ENCODE data around the gene GNAT2.

GNAT2 gene

DNA sequence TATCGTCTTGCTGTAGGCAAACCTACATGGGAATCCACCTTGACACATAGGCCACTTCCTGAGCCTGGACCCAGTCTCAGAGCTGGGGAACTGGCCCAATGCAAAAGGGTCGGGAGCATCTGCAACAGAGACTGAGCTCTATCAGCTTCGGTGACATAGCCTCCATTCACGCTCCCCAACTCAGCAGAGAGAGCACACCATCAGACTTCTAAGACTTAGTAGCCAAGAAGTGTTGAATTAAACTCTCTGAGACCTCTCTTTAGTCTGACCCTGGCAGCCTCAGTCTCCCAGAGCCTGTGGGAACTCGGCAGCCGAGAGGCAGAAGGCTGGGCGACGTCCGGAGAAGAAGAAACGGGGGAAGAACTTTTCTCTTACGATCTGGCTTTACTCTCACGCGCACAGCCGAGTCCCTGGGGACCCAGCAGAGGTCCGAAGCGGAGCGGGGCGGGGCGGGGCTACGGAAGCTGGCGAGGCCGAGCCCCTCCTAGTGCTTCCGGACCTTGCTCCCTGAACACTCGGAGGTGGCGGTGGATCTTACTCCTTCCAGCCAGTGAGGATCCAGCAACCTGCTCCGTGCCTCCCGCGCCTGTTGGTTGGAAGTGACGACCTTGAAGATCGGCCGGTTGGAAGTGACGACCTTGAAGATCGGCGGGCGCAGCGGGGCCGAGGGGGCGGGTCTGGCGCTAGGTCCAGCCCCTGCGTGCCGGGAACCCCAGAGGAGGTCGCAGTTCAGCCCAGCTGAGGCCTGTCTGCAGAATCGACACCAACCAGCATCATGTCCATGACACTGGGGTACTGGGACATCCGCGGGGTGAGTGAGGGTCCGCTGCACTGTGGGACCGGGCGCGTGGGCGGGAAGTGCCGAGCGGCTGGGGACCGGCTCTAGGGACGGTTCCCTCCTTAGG, 36.5 kb upstream of the GNAT2 start, which contains the start of gene GSTM4:
Gene GSTM4 (plus strand): TSS at position 485 of the 905 bp plus-strand sequence. CDS start 291 bp downstream, at position 776.
- Histone ChIP-seq H3K4me3 (ENCODE audit: low read depth in 1 of 2, low read length in 1 of 2) (peak within 1 kb of the TSS; percentile 80 to 85), H3K27ac (no peak within 1 kb of the TSS), H3K4me1 (ENCODE audit: control insufficient read depth in 1 of 2, insufficient read depth in 1 of 2, low read depth in 1 of 2, low read length in 1 of 2) (peaks cover 6 to 12% of the 10 kb centered on the region in 2 experiments), H3K9me3 (no peaks in the 10 kb centered on the region), H3K36me3 (no peaks in the 10 kb centered on the region), H3K27me3 (peaks cover 29% of the 10 kb centered on the region)
- TF ChIP-seq CTCF (IDR thresholded peaks at IDR 0.05) = no peak

DNA sequence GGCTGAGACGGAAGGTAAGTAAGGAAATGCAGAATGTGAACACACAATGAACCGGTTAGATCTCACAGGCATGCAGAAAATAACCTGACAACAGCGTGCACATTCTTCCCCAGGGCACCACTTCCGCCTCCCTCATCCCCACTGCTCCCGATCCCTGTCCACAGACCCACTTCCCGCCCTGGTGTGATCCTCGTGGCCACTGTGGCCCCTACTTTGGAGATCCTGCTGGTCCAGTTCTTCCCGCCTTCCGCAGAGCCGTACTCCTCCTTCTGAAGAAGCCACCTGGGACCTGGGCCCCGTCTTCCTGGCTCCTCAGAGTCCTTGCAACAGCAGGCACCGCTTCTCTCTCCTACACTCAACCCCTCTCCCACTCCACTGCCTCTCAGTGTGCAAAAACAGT, 35.1 kb upstream of the GNAT2 start:
- TF ChIP-seq CTCF (IDR thresholded peaks at IDR 0.05) = no peak
- no peaks in the 10 kb centered on the region for H3K9me3 ChIP-seq
- peaks cover 35% of the 10 kb centered on the region for H3K27me3 ChIP-seq
- H3K4me1 ChIP-seq (ENCODE audit: control insufficient read depth in 1 of 2, insufficient read depth in 1 of 2, low read depth in 1 of 2, low read length in 1 of 2) = peaks cover 6 to 12% of the 10 kb centered on the region in 2 experiments
- no peak overlapping the region for H3K27ac ChIP-seq
- H3K36me3 ChIP-seq = no peaks in the 10 kb centered on the region
- H3K4me3 ChIP-seq (ENCODE audit: low read depth in 1 of 2, low read length in 1 of 2) = no peak overlapping the region

DNA sequence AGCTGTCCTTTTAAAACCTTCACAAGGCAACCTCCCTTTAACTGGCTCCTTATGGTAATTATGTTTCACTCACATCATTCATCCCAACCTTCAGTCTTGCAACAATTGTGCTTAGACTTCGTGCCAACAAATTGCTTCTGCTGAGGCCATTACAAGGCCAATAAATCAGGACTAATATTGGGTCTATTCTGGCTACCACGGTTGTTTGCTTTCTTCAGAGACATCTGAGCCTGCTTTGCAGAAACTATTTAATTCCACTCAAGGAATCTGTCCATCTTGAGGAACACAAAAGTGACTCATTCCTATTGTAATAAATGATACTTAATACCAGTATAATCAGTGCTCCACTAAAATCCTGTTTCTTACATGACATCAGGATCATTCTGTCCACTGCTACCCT, 33.9 kb upstream of the GNAT2 start:
- Histone ChIP-seq H3K4me1 (ENCODE audit: control insufficient read depth in 1 of 2, insufficient read depth in 1 of 2, low read depth in 1 of 2, low read length in 1 of 2) (peaks cover 6 to 12% of the 10 kb centered on the region in 2 experiments), H3K9me3 (no peaks in the 10 kb centered on the region), H3K4me3 (ENCODE audit: low read depth in 1 of 2, low read length in 1 of 2) (no peak overlapping the region), H3K27me3 (peaks cover 35% of the 10 kb centered on the region), H3K36me3 (no peaks in the 10 kb centered on the region), H3K27ac (no peak overlapping the region)
- TF ChIP-seq CTCF (IDR thresholded peaks at IDR 0.05) = no peak

- Histone ChIP-seq H3K27ac (no peak overlapping the region), H3K4me3 (ENCODE audit: low read depth in 1 of 2, low read length in 1 of 2) (no peak overlapping the region), H3K4me1 (ENCODE audit: control insufficient read depth in 1 of 2, insufficient read depth in 1 of 2, low read depth in 1 of 2, low read length in 1 of 2) (peaks cover 6 to 12% of the 10 kb centered on the region in 2 experiments), H3K9me3 (no peaks in the 10 kb centered on the region), H3K27me3 (peaks cover 35% of the 10 kb centered on the region), H3K36me3 (no peaks in the 10 kb centered on the region)
- no peak for TF ChIP-seq CTCF (IDR thresholded peaks at IDR 0.05)
These were observed 33.0 kb upstream of the GNAT2 start for GRCh38 chr1:109652402-109652801.

GRCh38 chr1:109650609-109651008, 31.2 kb upstream of the GNAT2 start:
- Histone ChIP-seq H3K9me3 (no peaks in the 10 kb centered on the region), H3K36me3 (no peaks in the 10 kb centered on the region), H3K27me3 (peaks cover 33% of the 10 kb centered on the region), H3K4me1 (ENCODE audit: control insufficient read depth in 1 of 2, insufficient read depth in 1 of 2, low read depth in 1 of 2, low read length in 1 of 2) (peaks cover 0 to 2% of the 10 kb centered on the region in 2 experiments), H3K4me3 (ENCODE audit: low read depth in 1 of 2, low read length in 1 of 2) (no peak overlapping the region), H3K27ac (no peak overlapping the region)
- TF ChIP-seq CTCF (IDR thresholded peaks at IDR 0.05) = no peak
